ENCODE measurements around the gene SUPT3H.

Gene SUPT3H

DNA sequence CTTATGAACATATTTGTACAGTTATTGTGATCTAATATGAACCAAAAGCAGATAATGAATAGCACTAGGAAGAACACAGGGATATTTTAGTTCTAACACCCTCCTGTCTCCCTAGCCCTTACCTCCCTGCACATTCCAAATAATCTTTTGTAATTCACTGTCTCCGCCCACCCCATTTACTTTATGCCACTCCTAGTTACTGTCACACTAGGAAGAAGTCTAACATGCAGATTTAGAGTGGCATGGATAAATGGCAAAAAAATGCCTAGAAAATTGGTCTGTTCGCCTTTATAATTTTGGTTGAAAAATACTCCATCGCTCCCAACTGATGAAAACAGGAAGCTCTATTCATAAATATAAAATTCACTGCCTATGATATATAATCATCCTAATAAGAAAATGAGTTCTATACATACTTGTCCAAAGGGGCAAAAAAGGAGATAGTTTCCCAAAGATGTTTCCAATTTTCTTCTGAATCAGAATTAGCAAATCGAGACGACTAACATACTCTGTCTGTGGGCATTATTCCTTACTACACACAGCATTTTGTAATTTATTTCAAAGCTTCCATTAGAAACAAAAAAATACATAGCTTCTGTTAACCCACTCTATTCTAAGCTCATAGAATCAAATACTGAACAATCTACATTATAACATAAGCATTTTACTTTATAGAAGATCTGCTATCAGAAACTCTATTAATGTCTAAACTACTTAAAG, 50.9 kb downstream of the SUPT3H start:
- TF ChIP-seq, protein P1, sequence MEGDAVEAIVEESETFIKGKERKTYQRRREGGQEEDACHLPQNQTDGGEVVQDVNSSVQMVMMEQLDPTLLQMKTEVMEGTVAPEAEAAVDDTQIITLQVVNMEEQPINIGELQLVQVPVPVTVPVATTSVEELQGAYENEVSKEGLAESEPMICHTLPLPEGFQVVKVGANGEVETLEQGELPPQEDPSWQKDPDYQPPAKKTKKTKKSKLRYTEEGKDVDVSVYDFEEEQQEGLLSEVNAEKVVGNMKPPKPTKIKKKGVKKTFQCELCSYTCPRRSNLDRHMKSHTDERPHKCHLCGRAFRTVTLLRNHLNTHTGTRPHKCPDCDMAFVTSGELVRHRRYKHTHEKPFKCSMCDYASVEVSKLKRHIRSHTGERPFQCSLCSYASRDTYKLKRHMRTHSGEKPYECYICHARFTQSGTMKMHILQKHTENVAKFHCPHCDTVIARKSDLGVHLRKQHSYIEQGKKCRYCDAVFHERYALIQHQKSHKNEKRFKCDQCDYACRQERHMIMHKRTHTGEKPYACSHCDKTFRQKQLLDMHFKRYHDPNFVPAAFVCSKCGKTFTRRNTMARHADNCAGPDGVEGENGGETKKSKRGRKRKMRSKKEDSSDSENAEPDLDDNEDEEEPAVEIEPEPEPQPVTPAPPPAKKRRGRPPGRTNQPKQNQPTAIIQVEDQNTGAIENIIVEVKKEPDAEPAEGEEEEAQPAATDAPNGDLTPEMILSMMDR (IDR thresholded peaks at IDR 0.05), result no peak
- DNase-seq (ENCODE audit: low spot score), result no peak

DNA sequence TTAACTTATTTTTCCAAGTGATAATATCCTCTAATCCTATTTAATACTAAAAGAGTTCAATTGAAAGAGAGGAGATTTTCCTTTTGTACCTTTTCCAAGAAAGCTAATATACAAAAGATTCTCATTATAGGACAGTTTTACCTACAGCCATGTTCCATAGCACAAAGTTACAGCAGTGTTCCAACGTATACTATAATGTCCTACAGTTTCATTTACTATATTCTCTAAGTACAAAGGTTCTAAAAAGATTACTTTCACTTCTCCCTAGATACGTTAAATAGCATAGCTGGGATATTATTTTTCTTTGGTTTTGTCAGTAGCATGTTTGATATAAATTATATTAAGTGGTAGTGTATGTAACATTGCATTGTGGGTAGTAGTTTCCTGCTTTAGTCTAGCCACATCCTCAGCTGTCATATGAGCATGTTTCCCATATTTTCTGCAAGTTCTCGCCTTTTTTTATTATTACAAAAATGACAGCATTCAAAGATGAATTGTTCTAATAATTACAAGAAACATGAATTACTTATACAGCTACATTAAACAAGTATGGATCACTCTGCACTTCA, 54.0 kb downstream of the SUPT3H start:
- no peak overlapping the region for H3K27ac ChIP-seq
- TF ChIP-seq, protein P1 (IDR thresholded peaks at IDR 0.05), result no peak
- no peak for DNase-seq (ENCODE audit: low spot score)
- no peak overlapping the region for H3K4me3 ChIP-seq

More for the DNA sequence above, 50.9 kb downstream of the SUPT3H start:
- Histone ChIP-seq H3K27ac (no peak overlapping the region), H3K4me3 (no peak overlapping the region)

DNA sequence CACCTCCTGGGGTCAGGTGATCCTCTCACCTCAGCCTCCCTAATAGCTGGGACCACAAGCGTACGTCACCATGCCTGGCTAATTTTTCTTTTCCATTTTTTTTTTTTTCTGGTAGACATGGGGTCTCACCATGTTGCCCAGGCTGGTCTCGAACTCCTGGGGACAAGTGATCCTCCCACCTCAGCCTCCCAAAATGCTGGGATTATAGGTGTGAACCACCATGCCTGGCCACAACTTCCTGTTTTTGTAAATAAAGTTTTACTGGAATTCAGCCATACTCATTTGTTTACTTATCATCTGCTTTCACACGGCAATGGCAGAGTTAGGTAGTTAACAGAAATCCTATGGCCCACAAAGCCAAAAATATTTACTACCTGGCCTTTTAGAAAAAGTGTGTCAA, 57.4 kb downstream of the SUPT3H start:
- H3K4me3 ChIP-seq, result no peak overlapping the region
- TF ChIP-seq, protein P1 (IDR thresholded peaks at IDR 0.05), result no peak
- no peak overlapping the region for H3K27ac ChIP-seq
- no peak for DNase-seq (ENCODE audit: low spot score)

DNA sequence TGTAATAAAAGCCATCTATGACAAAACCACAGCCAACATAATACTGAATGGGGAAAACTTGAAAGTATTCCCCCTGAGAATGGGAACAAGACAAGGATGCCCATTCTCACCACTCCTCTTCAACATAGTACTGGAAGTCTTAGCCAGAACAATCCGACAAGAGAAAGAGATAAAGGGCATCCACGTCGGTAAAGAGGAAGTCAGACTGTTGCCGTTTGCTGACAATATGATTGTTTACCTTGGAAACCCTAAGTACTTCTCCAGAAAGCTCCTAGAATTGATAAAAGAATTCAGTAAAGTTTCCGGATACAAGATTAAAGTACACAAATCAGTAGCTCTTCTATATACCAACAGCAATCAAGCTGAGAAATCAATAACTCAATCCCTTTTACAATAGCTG, 63.6 kb downstream of the SUPT3H start:
- H3K4me3 ChIP-seq, result no peak overlapping the region
- DNase-seq (ENCODE audit: low spot score), result no peak
- TF ChIP-seq, protein P1 (IDR thresholded peaks at IDR 0.05), result no peak
- H3K27ac ChIP-seq, result no peak overlapping the region

DNA sequence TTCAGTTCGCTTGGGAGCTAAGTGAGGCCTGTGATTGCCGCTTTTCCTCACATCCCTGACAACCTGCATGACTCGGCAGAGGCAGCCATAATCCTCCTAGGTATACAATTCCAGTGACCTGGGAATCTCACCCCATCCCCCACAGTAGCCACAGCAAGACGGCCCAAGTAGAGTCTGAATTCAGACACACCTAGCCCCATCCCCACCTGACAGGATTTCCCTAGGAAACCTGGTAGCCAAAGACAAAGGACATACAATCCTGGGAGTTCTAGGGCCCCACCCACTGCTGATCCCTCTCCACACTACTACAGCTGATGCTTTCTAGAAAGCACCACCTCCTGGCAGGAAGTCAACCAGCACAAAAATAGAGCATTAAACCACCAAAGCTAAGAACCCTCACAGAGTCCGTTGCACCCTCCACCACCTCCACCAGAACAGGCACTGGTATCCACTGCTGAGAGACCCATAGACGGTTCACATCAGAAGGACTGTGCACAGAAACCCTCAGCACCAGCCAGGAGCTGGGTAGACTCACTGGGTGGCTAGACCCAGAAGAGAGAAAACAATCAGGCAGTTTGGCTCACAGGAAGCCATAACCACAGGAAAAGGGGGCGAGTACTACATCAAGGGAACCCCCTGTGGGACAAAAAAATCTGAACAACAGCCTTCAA, 67.5 kb downstream of the SUPT3H start:
- TF ChIP-seq, protein P1 (IDR thresholded peaks at IDR 0.05), result no peak
- DNase-seq (ENCODE audit: low spot score), result no peak
- H3K27ac ChIP-seq, result no peak overlapping the region
- no peak overlapping the region for H3K4me3 ChIP-seq

DNA sequence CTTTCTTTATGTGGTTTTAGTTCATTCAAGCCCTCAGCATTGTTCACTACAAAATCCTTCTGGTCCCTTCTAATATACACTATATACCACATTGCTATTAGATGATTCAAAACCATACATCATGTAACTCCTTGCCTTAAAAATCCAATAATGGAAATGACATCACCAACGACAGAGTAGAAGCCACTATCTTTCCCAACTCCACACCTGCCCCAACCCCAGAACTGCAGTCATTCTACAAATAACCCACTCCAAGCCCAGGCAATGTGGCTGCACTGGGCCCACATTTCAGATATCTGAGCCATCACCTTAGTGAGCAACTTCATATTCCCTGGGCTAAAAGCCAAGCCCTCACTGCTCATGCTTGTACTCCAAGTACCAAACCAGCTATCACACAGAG, 72.2 kb downstream of the SUPT3H start:
- no peak overlapping the region for H3K4me3 ChIP-seq
- no peak for DNase-seq (ENCODE audit: low spot score)
- no peak overlapping the region for H3K27ac ChIP-seq
- TF ChIP-seq, protein P1 (IDR thresholded peaks at IDR 0.05), result no peak
